ENCODE measurements around the gene SAP30L.

SAP30L gene

GRCh38 chr5:154445422-154446194 lies at the start of gene SAP30L:
Gene SAP30L, plus strand, starts transcription at chr5:154445997. Its CDS starts 608 bp downstream, at chr5:154446605.
- H3K27ac ChIP-seq: peak within 1 kb of the TSS; percentile 64 to 94 (median 91)
- peak within 1 kb of the TSS; percentile 64 to 99 (median 96) for H3K4me3 ChIP-seq

GRCh38 chr5:154396128-154396527 lies 49.7 kb upstream of the SAP30L start:
- no peak overlapping the region for H3K27ac ChIP-seq
- H3K4me3 ChIP-seq: no peak overlapping the region

DNA sequence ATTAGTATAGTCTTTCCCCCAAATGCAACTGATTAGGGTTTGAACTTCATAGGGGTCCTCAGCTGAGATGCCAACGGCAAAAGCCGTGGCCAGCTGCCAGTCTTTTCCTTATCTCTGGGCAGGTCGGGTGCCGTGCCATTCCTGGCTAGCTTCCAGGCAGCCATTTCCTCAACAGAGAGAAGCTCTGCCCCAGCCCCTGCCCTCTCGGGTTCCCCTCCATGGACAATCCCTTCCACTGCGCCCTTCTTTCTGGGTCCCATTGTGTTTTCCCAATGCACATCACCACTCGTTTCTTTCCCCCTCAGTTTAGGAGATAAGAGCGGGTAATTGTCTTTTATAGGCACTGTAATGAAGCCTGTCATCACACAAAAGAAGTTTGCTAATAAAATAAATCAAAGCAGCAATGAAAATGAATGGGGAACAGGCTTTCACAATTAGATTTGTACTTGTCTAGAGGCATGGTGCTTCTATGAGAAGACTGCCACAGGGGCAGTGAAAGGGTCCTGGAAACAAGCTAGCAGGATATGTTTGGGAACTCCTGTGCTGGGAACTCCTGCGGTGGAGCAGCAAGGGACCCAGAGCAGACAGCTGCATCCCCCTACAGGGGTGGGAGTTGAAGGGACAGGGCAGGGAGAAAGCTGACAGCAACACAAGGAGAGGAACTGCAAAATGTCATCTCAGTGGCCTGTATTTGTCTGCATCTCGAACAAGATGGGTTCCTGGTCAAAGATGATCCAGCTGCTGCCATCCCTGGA lies 48.0 kb upstream of the SAP30L start:
- no peak overlapping the region for H3K4me3 ChIP-seq

GRCh38 chr5:154400678-154401077 lies 45.1 kb upstream of the SAP30L start:
- no peak overlapping the region for H3K27ac ChIP-seq
- no peak overlapping the region for H3K4me3 ChIP-seq

More for the DNA sequence above, 48.0 kb upstream of the SAP30L start:
- no peak overlapping the region for H3K27ac ChIP-seq

DNA sequence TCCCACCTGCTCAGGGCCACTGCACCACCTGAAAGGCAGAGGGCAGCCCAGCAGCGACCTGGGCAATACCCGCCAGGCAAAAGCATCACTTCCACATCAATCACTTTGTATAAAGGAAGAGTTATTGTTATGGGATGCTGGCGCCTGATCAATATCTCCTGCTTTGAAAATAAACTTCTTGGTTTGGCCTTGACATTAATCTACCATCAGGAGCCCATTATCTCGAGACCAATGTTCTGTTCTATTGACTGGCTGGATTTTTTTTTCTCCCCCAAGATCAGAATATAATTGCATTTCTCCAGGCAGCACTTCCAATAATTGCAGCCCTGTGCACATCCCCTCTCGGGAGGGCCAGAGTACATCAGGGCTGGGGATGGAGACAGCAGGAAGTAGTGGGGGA lies 44.4 kb upstream of the SAP30L start:
- no peak overlapping the region for H3K27ac ChIP-seq

GRCh38 chr5:154401931-154402330 lies 43.9 kb upstream of the SAP30L start:
- Histone ChIP-seq H3K4me3 (no peak overlapping the region), H3K27ac (no peak overlapping the region)

More for the DNA sequence above, 44.4 kb upstream of the SAP30L start:
- H3K4me3 ChIP-seq: no peak overlapping the region

GRCh38 chr5:154402611-154403010 lies 43.2 kb upstream of the SAP30L start:
- Histone ChIP-seq H3K4me3 (no peak overlapping the region), H3K27ac (no peak overlapping the region)

- Histone ChIP-seq H3K27ac (no peak overlapping the region), H3K4me3 (no peak overlapping the region)
Measured at GRCh38 chr5:154403234-154403633, 42.6 kb upstream of the SAP30L start.

DNA sequence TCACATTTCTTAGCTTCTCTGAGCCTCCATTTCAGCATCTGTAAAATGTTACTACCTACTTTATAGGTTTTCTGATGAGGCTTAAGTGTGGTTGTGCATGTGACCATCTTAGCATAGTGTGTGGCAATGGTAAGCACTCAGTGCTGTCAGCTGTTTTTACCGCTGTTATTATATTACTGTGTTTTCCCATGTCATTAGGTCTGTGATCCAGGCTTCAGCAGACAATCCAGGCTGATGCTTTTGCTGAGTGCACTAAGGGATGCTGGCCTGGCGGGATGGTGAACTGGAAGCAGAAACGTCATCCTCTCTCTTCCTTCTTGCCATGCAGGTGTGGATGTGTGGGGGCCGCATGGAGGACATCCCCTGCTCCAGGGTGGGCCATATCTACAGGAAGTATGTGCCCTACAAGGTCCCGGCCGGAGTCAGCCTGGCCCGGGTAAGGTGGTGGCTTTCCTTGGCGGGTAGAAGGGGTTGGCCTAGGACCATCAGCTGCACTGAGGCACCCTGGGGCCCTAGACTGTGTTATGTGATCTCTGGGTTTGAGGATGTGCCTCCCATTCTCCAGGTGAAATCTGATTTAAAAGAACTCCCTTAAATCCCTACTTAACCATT lies 41.9 kb upstream of the SAP30L start:
- no peak overlapping the region for H3K27ac ChIP-seq
- no peak overlapping the region for H3K4me3 ChIP-seq

DNA sequence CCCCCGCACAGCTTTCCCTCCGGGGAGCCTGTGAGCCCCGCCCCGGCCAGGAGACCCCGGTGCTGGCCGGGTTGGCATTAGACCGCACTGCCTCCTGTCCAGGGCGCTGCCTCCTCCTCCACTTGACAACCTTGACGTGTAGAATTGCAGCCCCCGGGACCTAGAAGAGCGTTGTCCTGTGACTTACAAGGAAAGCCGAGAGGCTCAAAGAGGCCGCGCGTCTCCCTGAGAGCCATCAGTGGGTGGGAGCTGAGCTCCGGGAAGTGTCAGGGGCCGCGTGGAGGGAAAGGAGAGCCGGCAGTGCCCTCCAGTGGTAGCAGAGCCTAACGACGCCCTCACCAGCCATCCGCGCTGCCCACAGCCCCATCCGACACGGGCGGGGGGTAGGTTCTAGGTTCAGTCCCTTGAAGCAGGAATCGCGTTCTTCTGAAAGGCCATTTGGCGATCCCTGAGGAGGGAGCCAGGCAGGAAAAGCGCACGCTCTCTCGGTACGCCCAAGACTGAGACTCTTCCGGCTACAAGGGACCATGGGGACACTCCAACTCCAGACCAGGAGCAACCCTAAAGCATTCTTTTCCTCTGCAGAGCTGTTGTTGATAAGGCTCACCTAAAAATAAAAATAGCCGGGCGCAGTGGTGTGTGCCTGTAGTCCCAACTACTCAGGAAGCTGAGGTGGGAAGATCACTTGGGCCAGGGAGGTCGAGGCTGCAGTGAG lies 40.6 kb upstream of the SAP30L start:
- H3K27ac ChIP-seq: peak overlapping the region in 2 of 21 experiments; percentile 5 to 57
- peak overlapping the region in 3 of 7 experiments; percentile 11 to 23 (median 21) for H3K4me3 ChIP-seq

DNA sequence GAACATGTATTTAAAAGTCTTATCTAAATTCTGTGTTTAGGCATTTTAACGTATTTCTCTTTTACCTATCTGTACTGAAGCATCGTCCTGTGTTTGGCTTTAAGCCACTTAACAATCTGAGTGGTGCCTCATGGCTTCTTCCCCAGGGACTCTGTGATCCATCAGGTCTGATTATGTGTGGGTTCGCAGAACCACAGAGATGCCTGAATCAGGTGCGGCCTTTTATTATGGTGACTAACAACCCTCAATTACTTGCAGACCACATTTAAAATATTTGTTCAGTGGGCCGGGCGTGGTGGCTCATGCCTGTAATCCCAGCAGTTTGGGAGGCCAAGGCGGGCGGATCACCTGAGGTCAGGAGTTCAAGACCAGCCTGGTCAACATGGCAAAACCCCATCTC lies 39.6 kb upstream of the SAP30L start:
- no peak overlapping the region for H3K4me3 ChIP-seq

GRCh38 chr5:154406826-154407225 lies 39.0 kb upstream of the SAP30L start:
- no peak overlapping the region for H3K4me3 ChIP-seq
- no peak overlapping the region for H3K27ac ChIP-seq

More for the DNA sequence above, 39.6 kb upstream of the SAP30L start:
- H3K27ac ChIP-seq: no peak overlapping the region

- Histone ChIP-seq H3K27ac (no peak overlapping the region), H3K4me3 (no peak overlapping the region)
Measured at GRCh38 chr5:154408811-154409210, 37.0 kb upstream of the SAP30L start.

GRCh38 chr5:154409230-154409840 lies 36.5 kb upstream of the SAP30L start:
- no peak overlapping the region for H3K27ac ChIP-seq
- no peak overlapping the region for H3K4me3 ChIP-seq

DNA sequence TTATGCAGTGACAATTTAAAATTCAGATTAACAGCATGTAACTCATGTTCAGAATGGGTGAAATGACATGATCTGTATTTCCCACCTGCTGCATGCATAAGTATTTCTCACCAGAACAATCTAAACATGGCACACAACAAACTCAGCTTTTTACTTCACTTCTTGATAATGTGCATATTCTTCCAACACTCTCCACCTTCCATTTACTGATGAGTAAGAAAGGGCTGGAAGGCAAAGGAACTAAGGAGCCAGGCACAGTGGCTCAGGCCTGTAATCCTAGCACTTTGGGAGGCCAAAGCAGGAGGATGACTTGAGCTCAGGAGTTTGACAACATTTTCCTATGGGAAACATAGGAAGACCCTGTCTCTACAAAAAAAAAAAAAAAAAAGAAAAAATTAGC lies 35.8 kb upstream of the SAP30L start:
- Histone ChIP-seq H3K4me3 (no peak overlapping the region), H3K27ac (no peak overlapping the region)

- Histone ChIP-seq H3K4me3 (no peak overlapping the region), H3K27ac (no peak overlapping the region)
Measured at GRCh38 chr5:154410786-154411185, 35.0 kb upstream of the SAP30L start.

DNA sequence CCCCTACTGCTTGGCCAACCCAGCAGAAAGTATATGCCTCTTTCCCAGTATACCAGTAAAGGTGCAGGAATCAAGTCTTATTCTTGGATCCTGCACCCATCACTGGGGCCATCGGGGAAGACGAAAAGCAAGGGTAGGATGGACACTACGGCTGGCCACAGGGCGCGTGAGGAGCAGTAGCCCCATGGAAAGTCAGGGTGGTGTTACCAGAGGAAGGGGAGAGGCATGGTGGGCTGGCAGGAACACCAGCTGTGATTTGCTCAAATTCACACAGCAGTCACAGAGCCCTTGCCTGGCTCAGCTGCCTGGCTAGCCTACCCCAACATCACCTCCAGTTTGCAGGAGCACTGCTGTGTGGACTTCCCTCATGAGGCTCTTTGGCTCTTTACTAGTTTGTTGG lies 34.5 kb upstream of the SAP30L start:
- Histone ChIP-seq H3K27ac (no peak overlapping the region), H3K4me3 (no peak overlapping the region)

- Histone ChIP-seq H3K4me3 (no peak overlapping the region), H3K27ac (no peak overlapping the region)
Measured at GRCh38 chr5:154412316-154412715, 33.5 kb upstream of the SAP30L start.

GRCh38 chr5:154412925-154413324 lies 32.9 kb upstream of the SAP30L start:
- H3K27ac ChIP-seq: no peak overlapping the region
- H3K4me3 ChIP-seq: no peak overlapping the region

DNA sequence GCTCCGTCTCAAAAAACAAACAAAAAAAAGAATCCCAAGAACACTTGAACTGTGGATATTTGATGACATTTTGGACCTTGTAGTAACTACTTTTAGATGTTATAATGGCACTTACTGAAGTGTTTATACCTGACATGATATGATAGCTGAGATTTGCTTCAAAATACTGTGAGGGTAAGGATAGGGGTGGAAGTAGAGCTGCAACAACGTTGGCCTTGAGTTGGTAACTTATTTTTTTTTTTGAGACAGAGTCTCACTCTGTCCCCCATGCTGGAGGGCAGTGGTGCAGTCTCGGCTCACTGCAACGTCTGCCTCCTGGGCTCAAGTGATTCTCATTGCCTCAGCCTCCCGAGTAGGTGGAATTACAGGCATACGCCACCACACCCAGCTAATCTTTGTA lies 30.7 kb upstream of the SAP30L start:
- no peak overlapping the region for H3K27ac ChIP-seq

More for the DNA sequence above, 30.7 kb upstream of the SAP30L start:
- no peak overlapping the region for H3K4me3 ChIP-seq

Measured in skin epidermis (tissue), 12 donors.